ENCODE results near the gene PRDM15.

GRCh38 chr21:41830764-41831452 is 48.2 kb downstream of the PRDM15 start:
- no peak for TF ChIP-seq CTCF (IDR thresholded peaks at IDR 0.05)
- no peak for TF ChIP-seq POLR2A (IDR thresholded peaks at IDR 0.05)
- no peak for TF ChIP-seq POLR2AphosphoS5 (IDR thresholded peaks at IDR 0.05)
- TF ChIP-seq EP300 (IDR thresholded peaks at IDR 0.05) = no peak
